ENCODE data around the gene ADD2. TPM values are rescaled to one million over a fixed set of nuclear protein-coding genes. Genes with fewer than 3 reads are reported as not detected.
"Not testable (repeated sequence)": the region's sequence is repeated elsewhere in the genome, so short reads cannot be mapped to it uniquely, and the experiment has no call there.

Gene ADD2, protein sequence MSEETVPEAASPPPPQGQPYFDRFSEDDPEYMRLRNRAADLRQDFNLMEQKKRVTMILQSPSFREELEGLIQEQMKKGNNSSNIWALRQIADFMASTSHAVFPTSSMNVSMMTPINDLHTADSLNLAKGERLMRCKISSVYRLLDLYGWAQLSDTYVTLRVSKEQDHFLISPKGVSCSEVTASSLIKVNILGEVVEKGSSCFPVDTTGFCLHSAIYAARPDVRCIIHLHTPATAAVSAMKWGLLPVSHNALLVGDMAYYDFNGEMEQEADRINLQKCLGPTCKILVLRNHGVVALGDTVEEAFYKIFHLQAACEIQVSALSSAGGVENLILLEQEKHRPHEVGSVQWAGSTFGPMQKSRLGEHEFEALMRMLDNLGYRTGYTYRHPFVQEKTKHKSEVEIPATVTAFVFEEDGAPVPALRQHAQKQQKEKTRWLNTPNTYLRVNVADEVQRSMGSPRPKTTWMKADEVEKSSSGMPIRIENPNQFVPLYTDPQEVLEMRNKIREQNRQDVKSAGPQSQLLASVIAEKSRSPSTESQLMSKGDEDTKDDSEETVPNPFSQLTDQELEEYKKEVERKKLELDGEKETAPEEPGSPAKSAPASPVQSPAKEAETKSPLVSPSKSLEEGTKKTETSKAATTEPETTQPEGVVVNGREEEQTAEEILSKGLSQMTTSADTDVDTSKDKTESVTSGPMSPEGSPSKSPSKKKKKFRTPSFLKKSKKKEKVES
- total RNA-seq, result 2.6 and 4.6 TPM in 2 replicates

- no peak for DNase-seq (ENCODE audit: low read depth, low spot score)
These were observed at the start of gene ADD2 for GRCh38 chr2:70767699-70768589. TSS of gene ADD2 (minus strand) at chr2:70768200. CDS start at chr2:70706408, 61,792 bp downstream.

- DNase-seq (ENCODE audit: low read depth, low spot score), result no peak
These were observed 49.4 kb upstream of the ADD2 start for GRCh38 chr2:70817284-70817954.

DNA sequence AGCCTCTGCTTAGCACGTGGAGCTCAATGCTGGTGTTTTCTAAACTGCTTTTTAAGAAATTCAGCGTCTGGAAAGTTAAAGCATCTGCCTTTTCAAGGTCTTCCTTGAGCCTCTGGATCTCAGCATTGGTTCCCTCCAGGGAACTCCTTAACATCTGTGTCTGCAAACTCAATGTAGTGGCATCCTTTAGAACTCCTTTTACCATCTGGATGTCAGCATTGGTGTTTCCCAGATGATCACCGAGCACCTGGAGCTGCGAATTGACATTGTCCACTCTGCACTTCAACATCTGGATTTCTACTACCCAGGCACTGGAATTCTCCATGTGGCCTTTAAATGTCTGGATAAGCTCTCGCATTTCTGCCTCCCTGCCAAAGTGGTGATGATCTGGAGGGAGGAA is 48.7 kb upstream of the ADD2 start:
- DNase-seq (ENCODE audit: low read depth, low spot score), result no peak

GRCh38 chr2:70808983-70809958 is 41.3 kb upstream of the ADD2 start:
- no peak for DNase-seq (ENCODE audit: low read depth, low spot score)

DNA sequence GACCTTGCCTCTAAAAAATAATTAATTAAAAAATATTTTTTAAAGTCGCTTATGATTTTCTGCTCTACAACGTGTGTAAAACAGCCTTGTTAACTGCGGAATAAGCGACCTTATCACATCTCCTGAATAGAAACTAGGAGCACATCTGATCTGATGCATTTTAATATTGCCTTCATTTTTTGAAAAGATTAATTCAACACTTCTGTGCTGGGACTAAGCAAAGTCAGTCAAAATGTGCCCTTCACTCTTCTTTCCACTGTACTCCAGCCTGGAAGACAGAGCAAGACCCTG is 39.8 kb upstream of the ADD2 start:
- no peak for DNase-seq (ENCODE audit: low read depth, low spot score)

DNA sequence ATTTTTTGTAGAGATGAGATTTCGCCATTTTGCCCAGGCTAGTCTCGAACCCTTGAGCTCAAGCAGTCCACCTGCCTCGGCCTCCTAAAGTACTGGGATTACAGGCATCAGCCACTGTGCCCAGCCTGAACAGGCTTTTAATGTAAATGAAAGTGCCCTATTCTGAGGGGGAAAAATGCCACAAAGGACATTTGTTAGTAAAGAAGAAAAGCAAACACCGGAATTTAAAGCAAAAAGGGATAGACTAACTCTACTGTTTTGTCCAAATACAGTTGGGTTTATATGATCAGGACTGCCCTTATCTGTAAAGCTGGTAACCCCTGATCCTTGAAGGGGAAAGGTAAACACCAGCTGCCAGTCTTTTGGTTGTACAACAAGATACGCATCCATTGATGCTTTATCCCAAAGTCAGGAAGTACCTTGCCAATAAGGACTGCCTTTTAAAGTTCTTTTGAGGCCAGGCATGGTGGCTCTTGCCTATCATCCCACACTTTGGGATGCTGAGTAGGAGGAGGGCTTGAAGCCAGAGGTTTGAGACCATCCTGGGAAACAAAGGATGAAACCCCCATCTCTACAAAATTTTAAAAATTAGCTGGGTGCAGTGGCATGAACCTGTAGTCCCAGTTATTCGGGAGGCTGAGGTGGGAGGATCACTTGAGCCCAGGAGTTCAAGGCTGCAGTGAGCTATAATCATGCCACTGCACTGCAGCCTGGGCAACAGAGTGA is 39.3 kb upstream of the ADD2 start:
- DNase-seq (ENCODE audit: low read depth, low spot score), result no peak

DNA sequence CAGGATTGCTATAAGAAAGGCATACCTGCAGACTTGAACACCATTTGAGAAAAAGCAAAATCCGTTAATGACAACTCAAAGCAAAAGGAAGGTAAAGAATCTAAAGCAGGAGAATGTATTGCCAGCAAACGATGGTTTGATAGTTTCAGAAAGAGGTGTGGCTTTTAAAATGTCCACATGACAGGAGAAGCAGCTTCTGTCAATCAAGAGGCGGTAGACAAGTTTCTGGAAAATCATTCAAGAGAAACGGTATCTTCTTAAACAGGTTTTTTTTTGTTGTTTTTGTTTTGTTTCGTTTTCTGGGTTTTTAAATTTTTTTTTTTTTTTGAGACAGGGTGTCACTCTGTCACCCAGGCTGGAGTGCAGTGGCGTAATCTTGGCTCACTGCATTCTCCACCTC is 38.6 kb upstream of the ADD2 start:
- DNase-seq (ENCODE audit: low read depth, low spot score), result no peak

- no peak for DNase-seq (ENCODE audit: low read depth, low spot score)
These were observed 38.0 kb upstream of the ADD2 start for GRCh38 chr2:70806013-70806412.

GRCh38 chr2:70801607-70802263 is 33.7 kb upstream of the ADD2 start:
- no peak for DNase-seq (ENCODE audit: low read depth, low spot score)

GRCh38 chr2:70799706-70800105 is 31.7 kb upstream of the ADD2 start:
- DNase-seq (ENCODE audit: low read depth, low spot score), result no peak

DNA sequence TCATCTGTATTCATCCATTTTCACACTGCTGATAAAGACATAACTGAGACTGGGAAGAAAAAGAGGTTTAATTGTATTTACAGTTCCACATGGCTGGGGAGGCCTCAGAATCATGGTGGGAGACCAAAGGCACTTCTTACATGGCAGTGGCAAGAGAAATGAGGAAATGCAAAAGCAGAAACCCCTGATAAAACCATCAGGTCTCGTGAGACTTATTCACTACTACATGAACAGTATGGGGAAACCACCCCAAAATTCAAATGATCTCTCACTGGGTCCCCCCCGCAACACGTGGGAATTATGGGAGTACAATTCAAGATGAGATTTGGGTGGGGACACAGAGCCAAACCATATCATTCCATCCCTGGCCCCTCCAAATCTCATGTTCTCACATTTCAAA is 30.0 kb upstream of the ADD2 start:
- DNase-seq (ENCODE audit: low read depth, low spot score), result not testable (repeated sequence)

DNA sequence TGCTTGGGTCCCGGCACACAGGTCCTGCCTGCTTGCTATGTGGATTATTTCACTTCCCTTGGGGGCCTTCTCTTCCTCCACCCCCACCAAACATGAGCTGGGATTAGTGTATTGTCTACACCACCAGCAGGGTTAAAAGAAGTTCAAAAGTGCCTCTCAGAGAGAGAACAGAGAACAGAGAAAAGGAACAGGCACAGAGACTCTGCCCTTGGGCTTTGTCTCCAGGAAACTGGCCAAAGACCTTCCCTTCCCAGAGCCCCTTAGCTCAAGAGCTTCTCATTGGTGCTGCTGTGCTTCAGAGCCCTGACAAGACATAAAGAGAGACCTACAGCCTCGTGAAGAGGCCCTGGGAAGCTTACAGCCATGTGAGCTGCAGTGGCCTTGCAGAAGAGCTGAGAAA is 29.5 kb upstream of the ADD2 start:
- DNase-seq (ENCODE audit: low read depth, low spot score), result no peak

GRCh38 chr2:70796262-70796661 is 28.3 kb upstream of the ADD2 start:
- DNase-seq (ENCODE audit: low read depth, low spot score), result no peak

DNA sequence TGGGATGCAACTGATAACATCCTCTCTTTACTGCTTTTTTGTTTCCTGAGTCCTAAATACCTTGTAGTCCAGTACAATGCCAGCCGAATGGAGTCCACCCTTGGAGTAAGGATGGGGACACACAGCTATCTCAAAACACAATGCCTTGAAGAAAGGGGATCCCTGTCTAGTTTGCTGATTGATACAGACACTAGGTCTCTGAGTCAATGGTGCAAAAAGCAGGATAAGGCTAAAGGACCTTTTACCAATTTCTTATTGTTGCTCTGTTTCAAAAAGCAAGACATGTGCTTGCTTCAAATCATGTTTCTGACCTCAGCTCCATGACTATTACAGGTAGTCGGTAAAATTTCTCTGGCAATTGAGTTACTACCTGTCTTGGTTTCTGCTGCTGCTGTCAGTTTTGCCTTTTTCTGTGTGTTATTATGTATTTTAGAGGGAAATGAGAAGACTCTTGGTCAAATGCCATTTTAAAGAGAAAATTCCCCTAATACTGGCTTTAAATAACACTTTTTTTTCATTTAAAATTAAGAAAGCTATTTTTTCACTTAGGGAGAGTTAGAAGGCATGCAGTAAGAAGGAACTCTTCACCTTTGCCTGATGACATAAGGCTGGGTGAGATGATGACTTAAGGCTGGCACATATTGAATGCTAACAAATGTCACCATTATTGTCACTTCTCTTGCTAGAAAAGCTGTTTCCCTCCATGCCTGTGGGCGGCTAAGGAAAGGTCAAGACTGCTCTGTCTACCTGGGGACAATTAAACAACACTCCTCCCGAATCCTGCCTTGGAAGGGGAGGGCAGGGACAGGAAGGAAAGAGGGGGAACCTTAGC is 27.4 kb upstream of the ADD2 start:
- no peak for DNase-seq (ENCODE audit: low read depth, low spot score)

DNA sequence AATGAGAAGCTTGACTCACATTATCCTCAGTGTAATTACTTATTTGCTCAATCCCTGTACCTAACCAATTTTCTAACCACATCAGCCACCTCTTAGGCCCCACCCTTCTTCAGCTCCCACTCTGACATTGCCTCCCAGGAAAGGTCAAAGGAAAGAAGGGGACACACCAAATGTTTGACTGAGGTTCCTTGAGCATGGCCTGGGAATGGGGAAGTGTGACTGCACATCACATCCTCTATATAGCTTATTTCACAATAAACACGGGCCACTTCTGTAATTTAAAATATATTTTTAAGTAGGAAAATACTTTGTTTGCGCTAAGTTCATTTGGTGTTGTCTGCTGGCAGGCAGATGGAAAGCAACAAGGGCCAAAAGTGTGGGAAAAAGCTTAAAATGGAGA is 25.4 kb upstream of the ADD2 start:
- DNase-seq (ENCODE audit: low read depth, low spot score), result no peak

- DNase-seq (ENCODE audit: low read depth, low spot score), result no peak
These were observed 22.3 kb upstream of the ADD2 start, which contains the start of gene FIGLA for GRCh38 chr2:70790136-70790828. TSS of gene FIGLA (minus strand) at chr2:70790643. CDS start at chr2:70790638, 5 bp downstream.

Measured in pulmonary artery endothelial cell (primary cell).